Fibroblast of skin of left quadriceps (primary cell): ENCODE results near the gene ZNF611.
"Not testable (repeated sequence)": the region's sequence is repeated elsewhere in the genome, so short reads cannot be mapped to it uniquely, and the experiment has no call there.

Experiments
- DNase-seq, 2 experiments: peaks; one replicate each; pipeline ENCODE4 v3.0.0-alpha.2; 2013; ENCODE audit warnings: low read depth in 2 of 2

Gene ZNF611

DNA sequence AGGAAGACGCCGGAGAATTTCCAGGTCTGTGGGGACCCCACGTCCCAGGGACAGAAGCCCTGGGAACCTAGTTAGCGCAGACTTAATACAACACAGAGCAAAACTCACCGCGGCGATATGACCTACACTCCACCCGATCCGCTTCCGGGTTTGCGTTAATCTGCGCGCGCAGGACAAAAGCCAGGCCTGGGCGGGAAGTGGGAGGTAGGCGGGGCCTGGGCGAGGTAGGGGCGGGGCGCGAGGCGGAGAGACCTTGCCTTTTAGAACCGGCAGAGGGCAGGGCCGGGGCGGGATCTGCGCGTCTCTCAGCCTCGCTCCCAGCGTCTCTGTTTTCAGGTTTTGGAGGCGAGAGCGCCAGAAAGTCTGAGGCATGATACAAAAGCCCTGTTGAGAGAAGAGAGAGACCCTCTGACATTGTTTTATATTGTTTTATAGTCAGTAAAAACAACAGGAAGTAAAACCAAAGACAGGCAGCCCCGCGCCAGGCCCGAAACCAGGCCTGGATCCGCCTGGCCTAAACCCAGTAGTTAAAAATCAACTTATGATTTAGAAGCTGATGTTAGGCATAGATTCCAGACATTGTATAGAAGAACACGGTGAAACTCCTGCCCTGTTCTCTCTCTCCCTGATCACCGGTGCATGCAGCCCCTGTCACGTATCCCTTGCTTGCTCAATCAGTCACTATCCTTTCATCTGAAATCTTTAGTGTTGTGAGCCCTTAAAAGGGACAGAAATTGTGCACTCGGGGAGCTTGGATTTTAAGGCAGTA is at the start of gene ZNF611:
Gene ZNF611, minus strand, starts transcription at position 152 of the 769 bp plus-strand sequence. CDS start 19,150 bp downstream, outside the sequence.
- DNase-seq, result peak; percentile 84 to 86

DNA sequence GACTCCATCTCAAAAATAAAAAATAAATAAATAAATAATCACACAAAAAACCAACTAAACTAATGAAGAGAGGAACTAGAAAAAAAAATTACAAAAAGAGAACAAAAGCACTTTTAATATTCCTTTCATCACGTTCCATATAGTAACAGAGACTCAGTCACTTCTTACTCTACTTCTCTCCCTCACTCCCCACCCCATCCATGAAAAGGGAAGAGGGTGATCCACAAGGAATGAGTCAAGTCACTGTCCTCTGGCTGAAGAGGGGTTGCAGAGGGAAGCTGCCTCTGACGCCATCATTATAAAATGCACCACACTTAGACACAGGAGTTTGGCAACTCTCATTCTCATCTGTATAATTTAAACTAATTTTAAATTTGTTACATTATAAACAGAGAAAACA is 48.0 kb upstream of the ZNF611 start:
- DNase-seq, result not testable (repeated sequence)

DNA sequence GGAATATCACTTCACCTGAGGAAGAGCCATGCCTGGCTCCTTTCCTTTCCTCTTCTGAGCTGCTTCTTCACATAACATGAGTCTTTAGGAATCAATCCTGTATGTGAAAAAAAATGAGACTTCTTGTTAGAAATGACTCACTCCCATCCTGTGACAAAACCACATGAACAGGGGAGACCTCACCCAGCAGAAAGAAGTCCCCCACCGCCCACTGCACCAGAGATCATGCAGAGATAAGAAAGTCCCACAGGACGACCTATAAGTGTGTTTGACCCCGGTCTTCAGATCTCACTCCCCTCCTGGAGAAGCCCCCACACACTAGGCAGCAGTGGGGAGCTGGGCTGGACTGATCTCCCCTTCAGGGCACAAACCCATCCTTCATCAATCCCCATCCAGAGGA is 44.0 kb upstream of the ZNF611 start:
- DNase-seq, result no peak

DNA sequence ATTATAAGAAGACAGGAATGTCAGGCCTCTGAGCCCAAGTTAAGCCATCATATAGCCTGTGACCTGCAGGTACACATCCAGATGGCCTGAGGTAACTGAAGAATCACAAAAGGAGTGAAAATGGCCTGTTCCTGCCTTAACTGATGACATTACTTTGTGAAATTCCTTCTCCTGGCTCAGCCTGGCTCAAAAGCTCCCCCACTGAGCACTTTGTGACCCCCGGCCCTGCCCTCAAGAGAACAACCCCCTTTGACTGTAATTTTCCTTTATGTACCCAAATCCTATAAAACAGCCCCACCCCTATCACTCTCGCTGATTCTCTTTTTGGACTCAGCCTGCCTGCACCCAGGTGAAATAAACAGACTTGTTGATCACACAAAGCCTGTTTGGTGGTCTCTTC is 21.6 kb upstream of the ZNF611 start:
- DNase-seq, result not testable (repeated sequence)

DNA sequence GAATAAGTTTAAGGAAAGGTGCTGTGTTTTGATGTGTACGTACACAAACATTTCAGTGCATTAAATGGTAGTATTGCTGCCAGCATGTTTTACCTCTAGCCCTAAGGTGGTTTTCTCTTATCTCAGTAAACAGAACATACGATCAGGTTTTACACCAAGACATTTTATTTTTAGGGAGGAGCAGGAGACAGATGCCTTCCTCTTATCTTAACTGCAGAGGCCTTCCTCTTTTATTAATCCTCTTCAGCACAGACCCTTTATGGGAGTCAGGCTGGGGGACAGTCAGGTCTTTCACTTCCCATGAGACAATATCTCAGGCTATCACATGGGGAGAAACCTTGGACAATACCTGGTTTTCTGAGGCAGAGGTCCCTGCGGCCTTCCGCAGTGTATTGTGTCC is 14.9 kb upstream of the ZNF611 start:
- DNase-seq, result no peak

DNA sequence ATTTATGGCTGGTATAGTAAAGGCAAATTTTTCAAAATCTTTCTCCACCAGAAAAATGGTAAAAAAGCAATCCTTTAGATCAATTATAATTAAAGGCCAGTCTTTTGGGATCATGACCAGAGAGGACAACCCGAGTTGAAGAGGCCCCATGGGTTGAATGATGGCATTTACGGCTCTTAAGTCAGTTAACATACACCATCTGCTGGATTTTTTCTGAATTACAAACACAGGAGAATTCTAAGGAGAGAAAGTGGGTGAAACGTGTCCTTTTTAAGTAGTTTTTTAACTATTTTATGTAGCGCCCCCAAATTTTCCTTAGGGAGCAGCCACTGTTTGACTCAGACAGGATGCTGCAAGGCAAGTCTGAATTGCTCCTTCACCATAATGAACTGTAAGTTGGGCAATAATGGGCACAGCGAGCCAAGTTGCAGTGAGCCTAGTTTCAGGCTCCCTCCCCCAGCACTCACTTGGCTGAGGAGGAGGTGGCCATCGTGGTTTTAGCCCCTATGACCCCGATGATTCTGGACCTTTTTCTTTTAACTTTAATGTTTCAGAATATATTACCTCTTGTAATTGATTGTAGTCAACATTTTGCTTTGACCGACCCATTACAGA is 13.6 kb upstream of the ZNF611 start:
- no peak for DNase-seq

DNA sequence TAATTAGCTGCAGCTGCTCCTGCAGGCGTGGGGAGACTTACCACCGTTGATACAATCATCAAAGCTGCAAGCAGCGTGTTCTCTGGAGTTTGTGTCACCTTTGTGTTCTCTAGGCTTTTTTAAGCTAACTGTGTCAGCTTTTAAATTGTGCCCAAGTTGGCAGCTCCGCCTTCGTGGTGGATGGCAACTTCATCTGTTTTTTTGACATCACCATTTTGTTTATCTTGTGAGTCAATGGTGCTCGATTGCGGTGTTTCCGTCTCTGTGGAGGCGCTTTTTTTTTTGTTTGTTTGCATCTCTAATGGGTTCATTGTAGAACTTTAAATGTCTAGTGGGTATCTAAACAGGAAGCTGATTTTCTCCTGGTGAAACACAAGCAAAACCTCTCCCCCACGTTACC is 11.1 kb upstream of the ZNF611 start:
- not testable (repeated sequence) for DNase-seq

DNA sequence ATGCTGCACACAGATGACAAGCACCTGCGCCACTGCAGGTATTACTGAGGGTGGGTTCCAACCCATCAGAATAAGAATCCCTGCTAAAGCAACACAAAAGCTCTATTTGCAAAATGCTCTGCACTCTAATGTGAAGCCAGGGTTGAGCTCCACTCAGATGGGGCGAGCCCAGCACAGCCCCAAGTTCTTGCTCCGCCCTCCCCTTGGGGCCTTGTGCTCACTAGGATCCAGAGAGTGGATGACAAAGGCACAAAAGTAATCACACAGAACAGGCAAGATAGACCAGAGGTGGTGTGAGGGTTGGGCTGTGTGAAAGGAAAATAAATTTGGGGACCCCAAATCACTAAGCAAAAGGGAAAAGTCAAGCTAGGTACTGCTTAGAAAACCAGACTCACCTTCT is 8.2 kb upstream of the ZNF611 start:
- DNase-seq, result no peak

DNA sequence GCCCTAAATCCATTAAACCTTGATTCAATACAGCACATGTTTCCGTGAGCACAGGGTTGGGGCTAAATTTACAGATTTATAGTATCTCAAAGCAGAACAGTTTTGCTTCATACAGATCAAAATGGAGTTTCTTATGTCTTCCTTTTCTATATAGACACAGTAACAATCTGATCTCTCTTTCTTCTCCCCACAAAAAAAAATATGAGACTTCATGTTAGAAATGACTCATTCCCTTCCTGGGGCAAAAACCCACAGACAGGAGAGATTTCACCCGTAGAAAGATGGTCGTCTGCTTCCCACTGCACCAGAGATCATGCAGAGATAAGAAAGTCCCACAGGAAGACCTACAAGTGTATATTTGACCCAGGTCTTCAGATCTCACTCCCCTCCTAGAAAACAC is 7.7 kb upstream of the ZNF611 start:
- DNase-seq, result no peak

DNA sequence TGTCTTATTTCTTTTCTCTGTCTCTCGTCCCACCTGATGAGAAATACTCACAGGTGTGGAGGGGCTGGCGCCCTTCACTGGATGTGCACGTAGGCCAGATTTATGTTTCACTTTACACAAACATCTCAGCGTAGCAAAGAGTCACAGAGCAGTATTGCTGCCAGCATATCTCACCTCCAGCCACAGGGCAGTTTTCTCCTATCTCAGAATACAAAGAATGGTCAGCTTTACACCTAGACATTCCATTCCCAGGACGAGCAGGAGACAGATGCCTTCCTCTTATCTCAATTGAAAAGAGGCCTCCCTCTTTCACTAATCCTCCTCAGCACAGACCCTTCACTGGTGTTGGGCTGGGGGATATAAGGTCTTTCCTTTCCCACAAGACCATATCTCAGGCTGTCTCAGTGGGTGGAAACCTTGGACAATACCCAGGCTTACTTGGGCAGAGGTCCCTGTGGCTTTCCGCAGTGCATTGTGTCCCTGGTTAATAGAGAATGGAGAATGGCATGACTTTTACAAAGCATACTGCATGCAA is 7.2 kb upstream of the ZNF611 start:
- no peak for DNase-seq

DNA sequence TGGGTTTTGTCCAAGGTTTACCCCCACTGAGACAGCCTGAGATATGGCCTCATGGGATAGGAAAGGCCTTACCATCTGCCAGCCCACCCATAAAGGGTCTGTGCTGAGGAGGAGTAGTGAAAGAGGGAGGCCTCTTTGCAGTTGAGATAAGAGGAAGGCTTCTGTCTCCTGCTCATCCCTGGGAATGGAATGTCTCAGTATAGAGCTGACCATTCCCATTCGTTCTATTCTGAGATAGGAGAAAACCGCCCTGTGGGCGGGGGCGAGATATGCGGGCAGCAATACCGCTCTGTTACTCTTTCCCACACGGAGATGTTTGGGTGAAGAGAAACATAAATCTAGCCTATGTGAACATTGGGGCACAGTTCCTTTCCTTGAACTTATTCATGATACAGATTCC is 6.5 kb upstream of the ZNF611 start:
- not testable (repeated sequence) for DNase-seq

DNA sequence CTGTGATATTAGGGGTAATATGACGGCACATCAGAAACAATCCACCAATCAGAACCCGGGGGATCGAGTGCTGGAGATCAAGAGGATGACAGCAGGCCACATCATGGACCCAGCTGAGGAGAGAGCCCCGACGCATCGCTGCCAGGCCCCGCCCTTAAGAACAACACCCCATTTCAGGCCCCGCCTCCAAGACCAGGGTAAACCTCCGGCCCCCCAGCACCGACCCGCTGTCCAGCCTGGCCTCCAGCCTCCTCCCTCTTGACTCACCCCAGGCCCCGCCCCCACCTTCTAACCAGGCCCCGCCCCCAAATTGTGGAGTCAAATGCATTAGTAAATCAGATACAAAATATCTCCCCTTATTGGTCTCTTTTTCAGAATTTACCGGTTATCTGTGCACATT is 4.7 kb upstream of the ZNF611 start:
- no peak for DNase-seq

DNA sequence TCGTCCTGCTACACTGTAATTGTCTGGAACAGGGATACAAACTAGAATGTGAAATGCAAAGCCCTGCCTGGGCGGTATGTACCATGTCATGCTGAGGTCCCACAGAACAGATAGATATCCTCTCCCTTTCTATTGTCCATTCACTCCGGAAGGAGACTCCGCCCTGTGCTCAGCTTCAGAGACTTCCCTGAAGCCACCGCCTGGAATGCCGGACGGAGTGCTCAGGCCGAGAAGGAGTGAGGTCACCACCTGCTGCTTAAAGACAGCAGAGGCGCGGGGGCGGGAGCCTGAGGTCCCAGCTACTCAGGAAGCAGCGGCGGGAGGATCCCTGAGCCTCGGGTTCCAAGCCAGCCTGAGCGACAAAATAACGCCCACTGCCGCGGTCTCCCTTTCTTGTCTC is 890 bp upstream of the ZNF611 start:
- no peak for DNase-seq

DNA sequence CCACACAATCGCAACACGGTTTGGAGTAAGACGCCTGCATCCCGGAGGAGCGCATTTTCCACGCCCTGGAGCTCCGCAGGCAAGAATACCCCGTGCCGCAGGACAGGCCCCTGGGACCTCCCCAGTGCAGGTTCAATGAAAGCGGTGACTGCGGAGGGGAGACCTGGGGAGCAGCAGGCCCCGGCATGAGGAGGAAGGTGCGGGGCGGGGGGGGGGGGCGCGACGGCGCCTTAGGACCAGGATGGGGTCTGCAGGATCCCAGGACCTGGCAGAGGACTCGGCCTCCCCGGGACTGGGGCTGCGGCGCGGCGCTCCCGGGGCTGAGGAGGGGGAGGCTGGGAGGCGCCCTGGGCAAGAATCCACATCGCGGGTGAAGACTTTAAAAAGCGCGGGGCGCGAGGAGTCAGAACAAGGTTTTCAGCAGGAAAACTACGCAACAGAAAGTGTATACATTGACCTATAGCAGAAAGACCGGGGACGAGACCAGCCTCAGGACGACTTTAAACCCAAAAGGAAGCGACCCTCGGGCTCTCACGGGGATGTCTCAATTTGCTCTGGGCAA is 432 bp downstream of the ZNF611 start:
- peak in 1 of 2 experiments; percentile 4 for DNase-seq

DNA sequence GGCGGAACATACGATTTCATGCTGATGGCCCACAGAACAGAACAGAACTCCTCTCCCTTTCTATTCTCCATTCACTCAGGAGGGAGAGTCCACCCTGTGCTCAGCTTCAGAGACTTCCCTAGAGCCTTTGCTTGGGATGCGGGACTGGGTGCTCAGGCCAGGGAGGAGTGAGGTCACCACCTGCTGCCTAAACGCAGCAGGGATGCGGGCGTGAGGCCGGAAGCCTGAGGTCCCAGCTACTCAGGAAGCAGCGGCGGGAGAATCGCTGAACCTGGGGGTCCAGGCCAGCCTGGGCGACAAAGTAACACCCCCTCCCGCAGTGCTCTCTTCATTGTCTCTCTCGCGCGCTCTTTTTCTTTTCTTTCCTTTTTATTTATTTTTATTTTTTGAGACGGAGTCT is 8.8 kb downstream of the ZNF611 start:
- not testable (repeated sequence) for DNase-seq

DNA sequence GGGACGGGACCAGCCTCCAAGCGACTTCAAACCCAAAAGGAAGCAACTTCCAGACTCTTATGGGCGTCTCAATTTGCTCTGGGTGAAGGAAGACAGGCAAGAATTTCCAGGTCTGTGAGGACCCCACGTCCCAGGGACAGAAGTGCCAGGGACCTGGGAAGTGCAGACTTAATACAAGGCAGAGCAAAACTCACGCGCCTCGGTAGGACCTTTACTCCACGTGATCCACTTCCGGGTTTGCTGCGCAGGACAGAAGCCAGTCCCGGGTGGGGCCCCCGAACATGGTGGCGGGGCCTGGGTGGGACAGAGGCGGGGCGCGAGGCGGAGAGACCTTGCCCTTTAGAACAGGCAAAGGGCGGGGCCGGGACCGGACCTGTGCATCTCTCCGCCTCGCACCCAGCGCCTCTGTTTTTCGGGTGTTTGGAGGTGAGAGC is 9.3 kb downstream of the ZNF611 start:
- no peak for DNase-seq

DNA sequence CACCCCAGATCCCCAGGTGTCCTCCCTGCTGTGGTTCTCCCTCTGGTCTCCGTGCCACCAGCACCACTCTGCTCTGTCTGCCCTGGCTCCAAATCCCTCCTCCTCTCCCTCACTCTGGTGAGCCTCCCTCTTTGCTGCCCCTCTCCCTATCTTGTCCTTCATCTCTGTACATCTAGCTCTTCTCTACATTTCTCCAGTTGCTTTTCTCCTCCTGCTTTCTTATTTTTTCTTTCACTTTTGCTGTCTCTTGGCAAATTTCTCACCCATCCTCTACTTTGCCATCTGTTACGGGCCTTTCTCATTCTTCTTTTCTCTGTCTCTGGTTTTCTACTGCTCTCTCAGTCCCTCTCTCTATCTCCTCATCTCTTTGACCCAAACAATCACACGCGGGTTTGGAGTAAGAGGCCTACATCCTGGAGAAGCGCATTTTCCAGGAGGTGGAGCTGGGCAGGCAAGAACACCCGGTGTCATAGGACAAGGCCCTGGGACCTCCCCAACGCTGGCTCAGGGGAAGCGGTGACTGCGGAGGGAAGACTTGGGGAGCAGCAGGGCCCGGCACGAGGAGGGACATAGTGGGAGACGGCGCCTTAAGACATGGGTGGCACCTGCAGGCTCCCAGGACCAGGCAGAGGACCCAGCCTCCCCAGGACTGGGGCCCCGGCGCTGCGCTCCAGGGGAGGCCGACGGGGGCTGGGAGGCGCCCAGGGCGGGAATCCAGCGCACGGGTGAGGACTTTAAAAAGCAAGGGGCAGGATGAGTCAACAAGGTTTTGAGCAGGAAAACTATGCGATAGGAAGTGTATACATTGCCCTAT is 9.9 kb downstream of the ZNF611 start:
- no peak for DNase-seq

DNA sequence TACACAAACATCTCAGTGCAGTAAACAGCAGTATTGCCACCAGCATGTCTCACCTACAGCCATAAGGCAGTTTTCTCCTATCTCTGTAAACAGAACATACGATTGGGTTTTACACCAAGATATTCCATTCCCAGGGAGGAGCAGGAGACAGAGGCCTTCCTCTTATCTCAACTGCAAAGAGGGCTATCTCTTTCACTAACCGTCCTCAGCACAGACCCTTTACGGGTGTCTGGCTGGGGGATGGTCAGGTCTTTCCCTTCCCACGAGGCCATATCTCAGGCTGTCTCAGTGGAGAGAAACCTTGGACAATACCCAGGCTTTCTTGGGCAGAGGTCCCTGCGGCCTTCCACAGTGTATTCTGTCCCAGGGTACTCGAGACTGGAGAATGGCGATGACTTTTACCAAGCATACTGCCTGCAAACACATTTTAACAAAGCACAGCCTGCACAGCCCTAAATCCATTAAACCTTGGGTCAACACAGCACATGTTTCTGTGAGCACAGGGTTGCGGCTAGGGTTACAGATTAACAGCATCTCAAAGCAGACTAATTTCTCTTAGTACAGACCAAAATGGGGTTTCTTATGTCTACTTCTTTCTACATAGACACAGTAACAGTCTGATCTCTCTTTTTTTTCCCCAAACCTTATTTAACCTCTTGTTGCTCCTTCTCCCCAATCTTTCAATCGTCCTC is 10.8 kb downstream of the ZNF611 start:
- DNase-seq, result not testable (repeated sequence)

DNA sequence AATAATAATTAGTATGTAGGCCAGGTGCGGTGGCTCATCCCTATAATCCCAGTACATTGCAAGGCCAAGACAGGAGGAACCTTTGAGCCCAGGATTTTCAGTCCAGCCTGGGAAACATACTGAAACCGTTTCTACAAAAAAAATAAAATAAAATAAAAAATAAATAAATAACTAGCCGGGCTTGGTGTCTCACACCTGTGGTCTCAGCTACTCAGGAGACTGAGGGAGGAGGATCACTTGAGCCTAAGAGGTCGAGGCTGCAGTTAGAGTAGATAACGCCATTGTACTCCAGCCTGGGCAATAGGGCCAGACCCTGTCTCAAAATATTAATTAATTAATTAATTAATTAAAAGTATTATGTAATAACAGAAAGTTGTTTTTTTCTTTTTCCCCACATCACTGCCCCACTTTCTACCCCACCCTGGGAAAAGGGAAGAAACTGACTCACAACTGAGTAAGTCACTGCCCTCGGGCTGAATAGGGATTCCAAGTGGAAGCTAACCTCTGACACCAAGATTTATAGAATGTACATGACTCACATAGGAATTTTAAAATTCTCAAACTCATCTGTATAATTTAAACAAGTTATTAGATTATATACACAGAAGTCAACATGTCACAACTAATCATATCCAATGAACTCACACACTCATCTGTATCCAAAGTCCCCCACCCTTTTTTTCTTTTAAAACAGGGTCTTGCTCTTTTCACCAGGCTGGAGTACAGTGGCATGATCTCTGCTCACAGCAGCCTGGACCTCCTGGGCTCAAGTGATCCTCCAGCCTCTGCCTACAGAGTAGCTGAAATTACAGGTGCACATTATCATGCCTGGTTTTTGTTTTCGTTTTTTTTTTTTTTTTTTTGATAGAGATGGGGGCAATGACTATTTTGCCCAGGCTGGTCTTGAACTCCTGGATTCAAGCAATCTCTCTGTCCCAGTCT is 12.5 kb downstream of the ZNF611 start:
- DNase-seq, result peak; percentile 27 to 33

DNA sequence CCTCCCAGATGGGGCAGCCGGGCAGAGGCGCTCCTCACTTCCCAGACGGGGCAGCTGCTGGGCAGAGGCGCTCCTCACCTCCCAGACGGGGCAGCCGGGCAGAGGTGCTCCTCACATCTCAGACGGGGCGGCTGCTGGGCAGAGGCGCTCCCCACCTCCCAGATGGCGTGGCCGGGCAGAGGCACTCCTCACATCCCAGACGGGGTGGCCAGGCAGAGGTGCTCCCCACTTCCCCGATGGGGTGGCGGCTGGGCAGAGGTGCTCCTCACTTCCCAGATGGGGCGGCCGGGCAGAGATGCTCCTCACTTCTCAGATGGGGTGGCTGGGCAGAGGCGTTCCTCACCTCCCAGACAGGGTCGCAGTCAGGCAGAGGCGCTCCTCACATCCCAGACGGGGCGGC is 14.3 kb downstream of the ZNF611 start:
- DNase-seq, result not testable (repeated sequence)
